Adrenal gland (tissue), 5 donors: Measurements from ENCODE around the gene SDC4.

ENCODE experiments used
- CTCF ChIP-seq, 6 experiments: fragments of 450-650 bp in 4 of 6; fragments of 200-600 bp in 2 of 6; sonication (generic) in 1 of 6; IDR thresholded peaks; 1 replicate in 5 of 6; 2 replicates in 1 of 6; pipeline versions ENCODE4 v1.5.1 to v1.8.0; 2016 to 2021; ENCODE audit warnings: antibody characterized with exemption in 6 of 6, mild to moderate bottlenecking in 2 of 6, moderate library complexity in 1 of 6
- POLR2A ChIP-seq, 2 donors: fragments of 450-650 bp; IDR thresholded peaks; one replicate each; pipeline ENCODE4 v1.6.1; 2017; ENCODE audit warnings: antibody characterized with exemption in 2 of 2, mild to moderate bottlenecking in 2 of 2, moderate library complexity in 1 of 2
- donor health status: DM: no; HTN: no; CAD: no.

- no peak for TF ChIP-seq CTCF (IDR thresholded peaks at IDR 0.05)
- no peak for TF ChIP-seq POLR2A (IDR thresholded peaks at IDR 0.05)
These were observed 55.9 kb downstream of the SDC4 start for GRCh38 chr20:45292343-45292742.
